Endothelial cell of umbilical vein (primary cell): ENCODE results near the gene RPS28. TPM values are rescaled to one million over a fixed set of nuclear protein-coding genes. Genes with fewer than 3 reads are reported as not detected.
"Not testable (repeated sequence)": the region's sequence is repeated elsewhere in the genome, so short reads cannot be mapped to it uniquely, and the experiment has no call there.

Experiments
- BruUV-seq: library from RNA; stranded (reverse); fragments of 400-500 nt; replicated peaks from 2 replicates; lab custom pipeline; 2021; lab: Mats Ljungman, UMichigan
- CTCF ChIA-PET: fragments of 300-600, 350-600 bp; sonication (Branson Sonifier 250); formaldehyde crosslinking; loops from one replicate; lab custom pipeline; 2021; ENCODE audit warnings: antibody characterized with exemption, inconsistent platforms; lab: Charles Lee
- POLR2A ChIA-PET: fragments of 300-600, 350-600 bp; sonication (Branson Sonifier 250); formaldehyde crosslinking; loops from one replicate; lab custom pipeline; 2021; ENCODE audit warnings: antibody characterized with exemption, inconsistent platforms; lab: Charles Lee
- DNase-seq: peaks from one replicate; pipeline ENCODE4 v3.0.0-alpha.2; 2011; ENCODE audit warnings: low read depth, low spot score
- FAIRE-seq: peaks from 2 replicates; lab custom pipeline; 2011; peaks lifted over from hg19 to GRCh38; lab: Jason Lieb, UNC
- H2AFZ ChIP-seq: 2 replicates; pipeline ENCODE4 v1.6.0; 2012; ENCODE audit warnings: low read depth, low read length, control low read depth, inconsistent platforms
- H3K27ac ChIP-seq: 2 replicates; pipeline ENCODE4 v1.5.1; 2011; ENCODE audit warnings: low read depth, mild to moderate bottlenecking, control low read depth, low read length, moderate library complexity; ENCODE audit not compliant: insufficient read depth
- H3K27me3 ChIP-seq, 2 experiments: 2 replicates each; pipeline versions ENCODE4 v1.6.0 to v1.6.1; 2011; ENCODE audit warnings: low read length in 2 of 2, mixed read lengths in 1 of 2; ENCODE audit not compliant: control insufficient read depth in 2 of 2, insufficient read depth in 2 of 2
- H3K36me3 ChIP-seq, 2 experiments: 2 replicates in 1 of 2; 3 replicates in 1 of 2; pipeline ENCODE4 v1.5.1; 2011; ENCODE audit warnings: low read length in 2 of 2, mild to moderate bottlenecking in 1 of 2, moderate library complexity in 1 of 2; ENCODE audit not compliant: control insufficient read depth in 2 of 2, insufficient read depth in 2 of 2; ENCODE audit errors: extremely low read depth in 1 of 2
- H3K4me1 ChIP-seq: 3 replicates; pipeline ENCODE4 v1.5.1; 2011; ENCODE audit warnings: mild to moderate bottlenecking, low read length; ENCODE audit not compliant: control insufficient read depth, insufficient read depth; ENCODE audit errors: extremely low read depth
- H3K4me2 ChIP-seq: 2 replicates; pipeline ENCODE4 v1.6.1; 2011; ENCODE audit warnings: low read length, control low read depth, mixed read lengths; ENCODE audit not compliant: insufficient read depth
- H3K4me3 ChIP-seq, 3 experiments: fragments of 200-600 bp in 1 of 3; sonication (generic), shearing (Covaris generic) in 1 of 3; replicated peaks in 1 of 3; 2 replicates each; pipeline ENCODE4 v1.5.1; 2011 to 2016; ENCODE audit warnings: control low read depth in 3 of 3, low read length in 3 of 3, mild to moderate bottlenecking in 2 of 3, inconsistent platforms in 1 of 3, low read depth in 1 of 3, moderate library complexity in 1 of 3; ENCODE audit not compliant: insufficient read depth in 1 of 3
- H3K79me2 ChIP-seq: 2 replicates; pipeline ENCODE4 v1.6.0; 2012; ENCODE audit warnings: low read length, inconsistent platforms; ENCODE audit not compliant: control insufficient read depth, insufficient read depth
- H3K9ac ChIP-seq: replicated peaks from 2 replicates; pipeline ENCODE3; 2011; ENCODE audit warnings: low read length, control low read depth; ENCODE audit not compliant: insufficient read depth; ENCODE audit errors: extremely low read depth
- H3K9me1 ChIP-seq: replicated peaks from 3 replicates; pipeline ENCODE4 v1.6.0; 2011; ENCODE audit warnings: mild to moderate bottlenecking, low read length; ENCODE audit not compliant: control insufficient read depth, insufficient read depth; ENCODE audit errors: extremely low read depth
- H3K9me3 ChIP-seq: replicated peaks from 2 replicates; pipeline ENCODE4 v1.5.1; 2012; ENCODE audit warnings: low read length, inconsistent platforms; ENCODE audit not compliant: control insufficient read depth, insufficient read depth
- H4K20me1 ChIP-seq: replicated peaks from 2 replicates; pipeline ENCODE3; 2011; ENCODE audit warnings: mild to moderate bottlenecking, low read length; ENCODE audit not compliant: control insufficient read depth, insufficient read depth; ENCODE audit errors: extremely low read depth
- EZH2 ChIP-seq: IDR thresholded peaks from 2 replicates; pipeline ENCODE4 v1.6.1; 2012; ENCODE audit warnings: borderline replicate concordance, low read depth, mild to moderate bottlenecking, moderate library complexity, low read length, inconsistent platforms; ENCODE audit not compliant: severe bottlenecking
- FOS ChIP-seq: IDR thresholded peaks from 2 replicates; pipeline ENCODE4 v1.6.1; 2011; ENCODE audit warnings: mild to moderate bottlenecking, low read length, moderate library complexity, borderline replicate concordance; ENCODE audit not compliant: insufficient read depth
- JUN ChIP-seq: IDR thresholded peaks from 2 replicates; pipeline ENCODE4 v1.6.1; 2011; ENCODE audit warnings: borderline replicate concordance, low read depth; ENCODE audit not compliant: insufficient read length, insufficient read depth
- POLR2AphosphoS5 ChIP-seq: IDR thresholded peaks from 2 replicates; pipeline ENCODE4 v1.6.1; 2012; ENCODE audit warnings: low read depth, mild to moderate bottlenecking, control low read depth, low read length, moderate library complexity; ENCODE audit not compliant: insufficient read depth
- dilution Hi-C: fragments of 300-500 bp; cut with MboI; formaldehyde crosslinking; loops from one replicate; pipeline ENCODE4 v1.15.0; 2019; ENCODE audit warnings: low sequenced_read_pairs; ENCODE audit not compliant: extremely low pct_ligation_motif_present
- intact Hi-C: fragments of 100-400 bp; cut with micrococcal nuclease; formaldehyde crosslinking; loops from one replicate; pipeline ENCODE4 v1.10.0; 2022
- polyA plus RNA-seq, 4 experiments: library from polyadenylated mRNA; depleted of rRNA in 3 of 4; stranded (reverse) in 3 of 4; unstranded in 1 of 4; fragments of >200 nt; gene quantifications; 2 replicates each; pipeline versions ENCODE4 v1.2.1 to v1.2.3, GENCODE V29; 2011 to 2012; ENCODE audit warnings: missing spikeins in 1 of 4
- total RNA-seq: library from RNA; stranded (reverse); gene quantifications from 2 replicates; pipeline ENCODE4 v1.2.3, GENCODE V29; 2021

Gene RPS28
- total and polyA plus RNA-seq, 2 donors (not counting 3 experiments of a cell fraction or from before 2014, with no cell fraction given) = 865 to 1,664 TPM

DNA sequence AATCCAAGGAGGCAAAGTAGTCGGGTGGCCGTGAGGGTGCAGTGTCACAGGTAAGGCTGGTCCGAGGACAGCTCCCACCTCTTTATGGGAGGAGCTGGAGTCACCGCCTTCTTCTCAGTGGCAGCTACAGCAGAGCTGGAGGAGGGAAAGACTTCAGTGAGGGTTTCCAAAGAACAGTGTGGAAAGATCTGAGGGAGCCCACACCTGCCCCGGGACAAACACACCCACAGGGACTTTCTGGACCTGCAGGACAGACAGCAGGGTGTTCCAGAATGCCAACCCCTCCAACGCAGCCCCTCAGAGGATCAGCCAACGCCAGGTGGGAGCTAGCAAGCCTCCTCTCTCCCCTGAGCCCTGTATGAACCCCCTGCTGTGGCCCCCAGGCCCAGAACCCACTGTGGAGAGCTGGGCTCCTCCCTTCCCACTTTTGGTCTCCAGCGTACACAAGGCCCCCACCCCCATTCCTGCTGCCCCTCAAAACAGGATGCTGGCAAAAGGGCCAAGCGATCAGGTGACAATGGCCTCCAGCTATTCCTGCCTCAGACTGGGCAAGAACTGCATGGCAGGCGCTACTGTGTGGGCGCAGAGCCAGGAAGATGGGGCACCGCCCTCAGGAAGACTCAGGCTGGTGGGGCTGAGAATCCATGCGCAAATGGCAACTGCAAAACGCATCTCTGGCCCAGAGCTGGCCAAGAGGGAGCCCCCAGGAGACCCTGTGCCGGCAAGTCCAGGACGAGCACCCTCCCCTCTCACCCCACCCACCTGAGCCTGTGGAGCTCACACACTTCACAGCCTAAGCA lies 9.6 kb upstream of the RPS28 start:
- peak; percentile 60 for FAIRE-seq

DNA sequence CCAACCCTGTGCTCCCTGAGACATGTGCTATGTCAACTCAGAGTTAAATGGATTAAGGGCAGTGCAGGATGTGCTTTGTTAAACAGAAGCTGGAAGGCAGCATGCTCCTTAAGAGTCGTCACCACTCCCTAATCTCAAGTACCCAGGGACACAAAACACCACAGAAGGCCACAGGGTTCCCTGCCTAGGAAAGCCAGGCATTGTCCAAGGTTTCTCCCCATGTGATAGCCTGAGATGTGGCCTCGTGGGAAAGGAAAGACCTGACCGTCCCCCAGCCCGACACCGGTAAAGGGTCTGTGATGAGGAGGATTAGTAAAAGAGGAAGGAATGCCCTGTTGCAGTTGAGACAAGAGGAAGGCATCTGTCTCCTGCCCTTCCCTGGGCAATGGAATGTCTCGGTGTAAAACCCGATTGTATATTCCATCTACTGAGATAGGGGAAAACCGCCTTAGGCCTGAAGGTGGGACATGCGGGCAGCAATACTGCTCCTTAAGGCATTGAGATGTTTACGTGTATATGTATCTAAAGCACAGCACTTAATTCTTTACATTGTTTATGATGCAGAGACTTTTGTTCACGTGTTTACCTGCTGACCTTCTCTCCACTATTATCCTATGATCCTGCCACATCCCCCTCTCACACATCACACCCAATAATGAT lies 6.2 kb upstream of the RPS28 start:
- H3K36me3 ChIP-seq, H3K27me3 ChIP-seq, dilution Hi-C loops, H3K9ac ChIP-seq, H3K9me3 ChIP-seq, H3K4me3 ChIP-seq, BruUV-seq, H2AFZ ChIP-seq, H4K20me1 ChIP-seq, H3K27ac ChIP-seq, DNase-seq, POLR2A ChIA-PET, H3K9me1 ChIP-seq, CTCF ChIA-PET, H3K4me2 ChIP-seq, H3K79me2 ChIP-seq, FAIRE-seq: not testable (repeated sequence)
- H3K4me1 ChIP-seq = peaks cover 11% of the 10 kb centered on the region
- intact Hi-C loops = loop anchor here (10.0 kb wide), 1 partner anchor 50 kb away; no protein-coding TSS in a partner anchor

More for the DNA sequence above, 9.6 kb upstream of the RPS28 start:
- intact Hi-C loops (loop anchor here (10.0 kb wide), 1 partner anchor 47 kb away; no protein-coding TSS in a partner anchor), dilution Hi-C loops (no loop called here)
- CTCF ChIA-PET = interaction anchor here (1.3 kb wide), 1 partner anchor 23 kb away, joined by 3 read pairs; no protein-coding TSS in a partner anchor
- TF ChIP-seq FOS (no peak), EZH2 (no peak), POLR2AphosphoS5 (no peak), JUN (no peak)
- no peak overlapping the region for H3K4me3 ChIP-seq
- H3K4me2 ChIP-seq = no peak overlapping the region
- no TSS peak for BruUV-seq
- H3K27ac ChIP-seq = no peak overlapping the region
- peaks cover 0 to 3% of the 10 kb centered on the region in 2 experiments for H3K36me3 ChIP-seq
- no peaks in the 10 kb centered on the region for H3K27me3 ChIP-seq
- H3K9me3 ChIP-seq = no peaks in the 10 kb centered on the region
- H3K4me1 ChIP-seq = peaks cover 16% of the 10 kb centered on the region
- POLR2A ChIA-PET = interaction anchor here (1.0 kb wide), 1 partner anchor 202 kb away, joined by 3 read pairs; the partner anchor contains the start of gene ZNF414
- H3K9me1 ChIP-seq = no peaks in the 10 kb centered on the region
- H2AFZ ChIP-seq = no peak overlapping the region
- peak; percentile 47 for DNase-seq
- H4K20me1 ChIP-seq = no peaks in the 10 kb centered on the region
- peaks cover 8% of the 10 kb centered on the region for H3K79me2 ChIP-seq
- H3K9ac ChIP-seq = no peak overlapping the region
